Measurements from ENCODE around the gene C12orf57. TPM values are rescaled to one million over a fixed set of nuclear protein-coding genes. Genes with fewer than 3 reads are reported as not detected.

C12orf57 gene
- total and polyA plus RNA-seq, 2 of the 8 experiments (the other 6 are each of a cell fraction or from before 2014, with no cell fraction given), result 174 to 993 TPM

DNA sequence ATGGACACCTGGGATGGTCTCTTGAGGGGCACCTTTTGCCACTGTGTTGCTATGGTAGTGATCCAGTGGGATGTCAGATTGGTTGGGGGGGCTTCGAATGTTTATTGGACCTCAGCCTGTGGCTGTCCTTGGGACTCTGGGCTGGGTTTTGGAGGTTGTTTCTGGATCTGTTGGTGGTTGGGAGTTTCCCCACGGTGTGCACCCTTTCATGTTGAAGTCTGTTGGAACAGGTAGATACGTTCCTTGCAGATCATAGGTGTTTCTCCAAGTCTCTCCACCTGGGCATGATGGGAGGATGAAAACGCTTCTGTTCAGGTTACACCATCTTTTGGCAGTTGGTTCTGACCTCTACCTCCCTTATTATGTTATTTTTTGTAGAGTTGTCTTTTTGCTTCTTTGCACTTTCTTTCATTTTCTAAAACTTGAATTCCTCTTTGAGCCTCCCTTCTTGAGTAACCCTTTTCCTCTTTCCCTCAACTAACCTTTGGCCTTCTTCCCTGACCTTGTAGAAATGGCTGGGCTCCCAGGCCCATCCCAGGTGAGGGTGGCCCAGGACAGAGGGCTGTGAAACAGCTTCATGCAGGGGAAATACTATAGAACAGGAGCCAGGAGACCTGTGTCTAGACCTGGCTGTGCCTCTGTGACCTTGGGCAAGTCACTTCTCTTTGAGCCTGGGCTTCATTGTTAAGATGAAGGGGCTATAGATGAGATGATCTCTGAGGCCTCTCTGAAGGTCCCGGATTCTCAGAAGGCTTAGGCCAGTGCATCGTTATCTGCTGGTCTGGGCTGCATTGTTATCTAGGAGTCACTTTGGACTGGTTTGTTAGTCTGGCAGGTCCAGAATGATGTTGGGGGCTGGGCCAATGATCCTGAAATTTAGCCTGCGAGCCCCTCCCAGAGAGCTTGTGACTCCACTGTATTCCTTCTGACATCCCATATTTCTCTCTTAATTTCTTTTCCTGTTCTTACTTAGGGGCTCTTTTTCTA, 14.1 kb upstream of the C12orf57 start:
- Histone ChIP-seq H3K79me1 (ENCODE audit: low read depth, low read length) (peaks cover 17% of the 10 kb centered on the region), H4K91ac (replicated peaks; ENCODE audit: insufficient read length, low read length) (no peak overlapping the region), H2BK5ac (ENCODE audit: low read depth, low read length) (peak overlapping the region; percentile 71; the same call in 1 of the 2 replicates), H3K23ac (ENCODE audit: insufficient read length) (no peak overlapping the region), H2AFZ (ENCODE audit: low read length) (no peak overlapping the region), H4K20me1 (replicated peaks in 1 of 2; ENCODE audit: control insufficient read depth in 1 of 2, insufficient read depth in 2 of 2, low read length in 2 of 2) (peaks cover 17 to 23% of the 10 kb centered on the region in 2 experiments), H3K27ac (ENCODE audit: low read depth, low read length) (no peak overlapping the region), H3K9me3 (ENCODE audit: insufficient read depth in 2 of 2, low read depth in 1 of 2, low read length in 1 of 2) (no peaks in the 10 kb centered on the region), H3K27me3 (replicated peaks in 1 of 4; ENCODE audit: control insufficient read depth in 3 of 4, extremely low read depth in 1 of 4, insufficient read depth in 3 of 4, low read length in 3 of 4) (no peaks in the 10 kb centered on the region), H3K4ac (replicated peaks; ENCODE audit: insufficient read length, low read depth, low read length) (no peak overlapping the region), H4K8ac (ENCODE audit: extremely low read depth, insufficient read depth, low read length) (no peak overlapping the region), H2BK120ac (replicated peaks; ENCODE audit: low read depth, low read length) (no peak overlapping the region), H3K4me3 (ENCODE audit: extremely low read depth in 1 of 4, insufficient read depth in 2 of 4, low read depth in 3 of 4, low read length in 4 of 4) (peak overlapping the region; percentile 90 to 99 (median 92)), H2BK20ac (ENCODE audit: low read length) (0 out of 2 replicates have a peak overlapping the region, but pooled peaks have one; percentile 23), H3K18ac (ENCODE audit: extremely low read depth, low read length) (no peak overlapping the region), H2BK15ac (ENCODE audit: low read length) (no peak overlapping the region), H3K4me1 (replicated peaks in 1 of 4; ENCODE audit: control insufficient read depth in 3 of 4, insufficient read depth in 4 of 4, low read length in 3 of 4) (peaks cover 9 to 26% (median 13%) of the 10 kb centered on the region in 4 experiments), H3K14ac (ENCODE audit: insufficient read length) (no peak overlapping the region), H3K9ac (replicated peaks in 1 of 4; ENCODE audit: extremely low read depth in 1 of 4, low read depth in 3 of 4, low read length in 3 of 4) (peak overlapping the region in 2 of 4 experiments; percentile 35 to 39; a peak in 3 of 7 replicates), H3K79me2 (ENCODE audit: control insufficient read depth in 1 of 2, insufficient read depth in 2 of 2, low read length in 2 of 2) (peaks cover 27 to 39% of the 10 kb centered on the region in 2 experiments), H2BK12ac (ENCODE audit: low read depth, low read length) (peak overlapping the region; percentile 75; the same call in 1 of the 2 replicates), H3K36me3 (ENCODE audit: control insufficient read depth in 2 of 4, insufficient read depth in 4 of 4, low read length in 3 of 4) (peaks cover 6 to 18% (median 13%) of the 10 kb centered on the region in 4 experiments; a peak in 7 of 8 replicates), H2AK5ac (ENCODE audit: low read depth, low read length) (peak overlapping the region; percentile 55; the same call in 1 of the 2 replicates), H3K23me2 (ENCODE audit: low read depth, low read length) (peaks cover 27% of the 10 kb centered on the region), H3K56ac (replicated peaks; ENCODE audit: insufficient read length, low read depth, low read length) (no peak overlapping the region), H4K5ac (ENCODE audit: insufficient read length, low read depth, low read length) (no peak overlapping the region), H3K4me2 (ENCODE audit: insufficient read depth in 1 of 2, low read depth in 2 of 2, low read length in 2 of 2) (peak overlapping the region; percentile 84 to 90)
- 91% methylated on average over 7 of the region's 7 CpGs; no CpG with 5 or more reads in 1 of the 2 experiments for whole genome bisulfite sequencing, 2 experiments (ENCODE audit: extremely low coverage in 1 of 2, insufficient coverage in 1 of 2, insufficient read length in 1 of 2, insufficient replicate concordance in 2 of 2, low coverage in 1 of 2, low lambda C conversion rate in 2 of 2, missing lambda C conversion rate in 1 of 2)
- ChIA-PET POLR2A (ENCODE audit: partially characterized antibody) (interaction anchor here (1.0 to 44.0 kb wide), 9 partner anchors 8 to 290 kb away, joined by 3 to 1596 read pairs (median 3); partner anchors contain the start of genes C12orf57, EMG1, ENO2 and LRRC23), CTCF (ENCODE audit: partially characterized antibody) (interaction anchor here (0.6 to 20.2 kb wide), 6 partner anchors 10 to 60 kb away, joined by 3 to 253 read pairs (median 6); partner anchors contain the start of genes C12orf57, RNU7-1, SPSB2 and TPI1)
- DNase-seq (ENCODE audit: low read depth in 1 of 2, low spot score in 2 of 2), result no peak
- FAIRE-seq, result no peak
- TF ChIP-seq SAP30 (IDR thresholded peaks at IDR 0.05; ENCODE audit: insufficient read depth, insufficient replicate concordance, low read length) (no peak), CBX5 (IDR thresholded peaks at IDR 0.05; ENCODE audit: low read depth, low read length) (no peak), POU5F1 (IDR thresholded peaks at IDR 0.05; ENCODE audit: low read depth, low read length) (no peak), YY1 (IDR thresholded peaks at IDR 0.05; ENCODE audit: low read depth, low read length) (no peak), RNF2 (IDR thresholded peaks at IDR 0.05; ENCODE audit: borderline replicate concordance, low read depth, low read length, missing control alignments, poor library complexity, severe bottlenecking) (no peak), CREB1 (IDR thresholded peaks at IDR 0.05) (no peak), CHD2 (IDR thresholded peaks at IDR 0.05; ENCODE audit: low read length) (no peak), SRF (IDR thresholded peaks at IDR 0.05; ENCODE audit: low read depth, low read length) (no peak), RXRA (IDR thresholded peaks at IDR 0.05; ENCODE audit: insufficient read depth, low read depth, low read length) (no peak), HDAC6 (IDR thresholded peaks at IDR 0.05; ENCODE audit: low read depth, low read length) (no peak)

Data from H1 (cell line).